GM12878 (cell line): Measurements from ENCODE around the gene BBC3. TPM values are rescaled to one million over a fixed set of nuclear protein-coding genes. Genes with fewer than 3 reads are reported as not detected.
A peak's percentile ranks its signal among the peaks of the same experiment; 100 is the strongest.

Experiments
- ATF2 ChIP-seq: IDR thresholded peaks from 2 replicates; pipeline ENCODE4 v1.6.1; 2012; ENCODE audit warnings: low read length, inconsistent platforms
- ATF3 ChIP-seq: IDR thresholded peaks from 2 replicates; pipeline ENCODE4 v1.6.1; 2011; ENCODE audit warnings: low read depth, mild to moderate bottlenecking, low read length, moderate library complexity, borderline replicate concordance; ENCODE audit errors: extremely low read depth
- BACH1 ChIP-seq: fragments of 450-650 bp; IDR thresholded peaks from 2 replicates; pipeline ENCODE4 v1.6.1; 2017; ENCODE audit warnings: mild to moderate bottlenecking, borderline replicate concordance
- CHD1 ChIP-seq: IDR thresholded peaks from 2 replicates; pipeline ENCODE4 v1.6.1; 2012; ENCODE audit warnings: low read depth, low read length, improper control_type of control experiment
- EED ChIP-seq: sonication (generic); IDR thresholded peaks from 2 replicates; pipeline ENCODE4 v1.6.1; 2016; ENCODE audit warnings: antibody characterized with exemption, low read depth
- GABPA ChIP-seq: IDR thresholded peaks from 2 replicates; pipeline ENCODE4 v1.6.1; 2014; ENCODE audit warnings: antibody characterized with exemption, low read depth, mild to moderate bottlenecking, inconsistent platforms
- GATAD2B ChIP-seq: fragments of 450-650 bp; conservative IDR thresholded peaks from 2 replicates; pipeline ENCODE4 v1.6.1; 2017; ENCODE audit warnings: low read depth, mild to moderate bottlenecking, moderate library complexity
- HDAC6 ChIP-seq: fragments of 200-600 bp; sonication (generic); IDR thresholded peaks from one replicate; pipeline ENCODE4 v1.8.0; 2017; ENCODE audit warnings: antibody characterized with exemption; ENCODE audit not compliant: unreplicated experiment
- IKZF2 ChIP-seq, 2 experiments: fragments of 450-650 bp; IDR thresholded peaks; 2 replicates each; pipeline ENCODE4 v1.6.1; 2017; ENCODE audit warnings: mild to moderate bottlenecking in 2 of 2, moderate library complexity in 2 of 2
- KDM1A ChIP-seq: fragments of 200-600 bp; sonication (generic); IDR thresholded peaks from 2 replicates; pipeline ENCODE4 v1.6.1; 2016; ENCODE audit warnings: borderline replicate concordance
- KLF5 ChIP-seq: fragments of 450-650 bp; IDR thresholded peaks from 2 replicates; pipeline ENCODE4 v1.6.1; 2014; ENCODE audit warnings: mild to moderate bottlenecking; ENCODE audit not compliant: partially characterized antibody
- LARP7 ChIP-seq: fragments of 450-650 bp; IDR thresholded peaks from 2 replicates; pipeline ENCODE4 v1.6.1; 2017; ENCODE audit warnings: mild to moderate bottlenecking
- MEF2B ChIP-seq: fragments of 450-650 bp; IDR thresholded peaks from 2 replicates; pipeline ENCODE4 v1.6.1; 2018; ENCODE audit warnings: mild to moderate bottlenecking, moderate library complexity; ENCODE audit not compliant: partially characterized antibody, poor library complexity, severe bottlenecking
- NBN ChIP-seq: fragments of 450-650 bp; IDR thresholded peaks from 2 replicates; pipeline ENCODE4 v1.6.1; 2016
- NR2C1 ChIP-seq: fragments of 450-650 bp; IDR thresholded peaks from 2 replicates; pipeline ENCODE4 v1.6.1; 2017; ENCODE audit warnings: antibody characterized with exemption, mild to moderate bottlenecking, moderate library complexity
- POLR2A ChIP-seq: IDR thresholded peaks from 2 replicates; pipeline ENCODE4 v1.6.1; 2011; ENCODE audit warnings: low read depth, mild to moderate bottlenecking, low read length
- RAD21 ChIP-seq: IDR thresholded peaks from 2 replicates; pipeline ENCODE4 v1.6.1; 2011; ENCODE audit warnings: mild to moderate bottlenecking, low read depth, low read length, moderate library complexity; ENCODE audit not compliant: insufficient read depth
- STAT1 ChIP-seq: fragments of 450-650 bp; conservative IDR thresholded peaks from 2 replicates; pipeline ENCODE4 v1.6.1; 2014; ENCODE audit warnings: antibody characterized with exemption, mild to moderate bottlenecking
- SUZ12 ChIP-seq: fragments of 200-600 bp; sonication (generic); IDR thresholded peaks from one replicate; pipeline ENCODE4 v1.6.1; 2018; ENCODE audit warnings: antibody characterized with exemption, mild to moderate bottlenecking; ENCODE audit not compliant: unreplicated experiment
- TCF7 ChIP-seq: IDR thresholded peaks from 2 replicates; pipeline ENCODE4 v1.6.1; 2014; ENCODE audit warnings: antibody characterized with exemption, borderline replicate concordance
- ZNF207 ChIP-seq: fragments of 450-650 bp; IDR thresholded peaks from 2 replicates; pipeline ENCODE4 v1.6.1; 2014; ENCODE audit warnings: antibody characterized with exemption, mild to moderate bottlenecking, borderline replicate concordance
- polyA plus RNA-seq, 11 experiments: library from polyadenylated mRNA; depleted of rRNA in 4 of 11; unstranded in 6 of 11; stranded (reverse) in 5 of 11; fragments of >200 nt; fragmentation: Nextera tagmentation in 4 of 11; fragmentation: Illumina TruSeq in 1 of 11; extraction: Ambion mirVana in 4 of 11; extraction: Trizol in 1 of 11; gene quantifications; 1 replicate in 1 of 11; 2 replicates in 10 of 11; pipeline versions ENCODE4 v1.2.1 to v1.2.3, GENCODE V29; 2011 to 2016; ENCODE audit warnings: inconsistent platforms in 2 of 11, missing spikeins in 2 of 11, low read depth in 1 of 11
- total RNA-seq, 4 experiments: library from RNA; depleted of rRNA in 3 of 4; stranded (reverse); fragments of >200 nt in 3 of 4; fragmentation: Illumina TruSeq in 1 of 4; extraction: Trizol in 1 of 4; gene quantifications; 2 replicates each; pipeline versions ENCODE4 v1.2.1 to v1.2.3, GENCODE V29; 2013 to 2021
- TF ChIP-seq, protein P1 (sequence below): IDR thresholded peaks from 2 replicates; pipeline ENCODE4 v1.6.1; 2011; ENCODE audit warnings: borderline replicate concordance, low read depth, mild to moderate bottlenecking, moderate library complexity, low read length; ENCODE audit not compliant: insufficient read depth, poor library complexity, severe bottlenecking
- TF ChIP-seq, protein P2 (sequence below): fragments of 450-650 bp; IDR thresholded peaks from 2 replicates; pipeline ENCODE4 v1.6.1; 2016; ENCODE audit warnings: mild to moderate bottlenecking, moderate library complexity, borderline replicate concordance

BBC3 gene
- total and polyA plus RNA-seq, 10 of the 15 experiments (the other 5 are each of a cell fraction or from before 2014, with no cell fraction given), result 0.10 to 17.9 (median 7.5) TPM

- peak; percentile 91; the same call in 1 of the 2 replicates for TF ChIP-seq ATF3
- TF ChIP-seq BACH1, result peak; percentile 34; the same call in 1 of the 2 replicates
- TF ChIP-seq GATAD2B, result peak; percentile 86
- peak; percentile 69 for TF ChIP-seq LARP7
- peak; percentile 78 for TF ChIP-seq POLR2A
- TF ChIP-seq MEF2B, result peak; percentile 37
- no peak for TF ChIP-seq CHD1
- TF ChIP-seq HDAC6, result no peak
- TF ChIP-seq EED, result peak; percentile 37; the same call in 1 of the 2 replicates
- no peak for TF ChIP-seq KDM1A
- TF ChIP-seq STAT1, result peak; percentile 78; the same call in 1 of the 2 replicates
- peak; percentile 85 for TF ChIP-seq NBN
- TF ChIP-seq NR2C1, result peak; percentile 70
- TF ChIP-seq RAD21, result no peak
- peak; percentile 93 for TF ChIP-seq GABPA
- TF ChIP-seq, protein P1, sequence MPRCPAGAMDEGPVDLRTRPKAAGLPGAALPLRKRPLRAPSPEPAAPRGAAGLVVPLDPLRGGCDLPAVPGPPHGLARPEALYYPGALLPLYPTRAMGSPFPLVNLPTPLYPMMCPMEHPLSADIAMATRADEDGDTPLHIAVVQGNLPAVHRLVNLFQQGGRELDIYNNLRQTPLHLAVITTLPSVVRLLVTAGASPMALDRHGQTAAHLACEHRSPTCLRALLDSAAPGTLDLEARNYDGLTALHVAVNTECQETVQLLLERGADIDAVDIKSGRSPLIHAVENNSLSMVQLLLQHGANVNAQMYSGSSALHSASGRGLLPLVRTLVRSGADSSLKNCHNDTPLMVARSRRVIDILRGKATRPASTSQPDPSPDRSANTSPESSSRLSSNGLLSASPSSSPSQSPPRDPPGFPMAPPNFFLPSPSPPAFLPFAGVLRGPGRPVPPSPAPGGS, result no peak
- TF ChIP-seq SUZ12, result no peak
- TF ChIP-seq IKZF2 (IDR thresholded peaks at IDR 0.05), result peak in 1 of 2 experiments; percentile 36; a peak in 2 of 4 replicates
- TF ChIP-seq TCF7, result no peak
- peak; percentile 72 for TF ChIP-seq ZNF207
- peak; percentile 75 for TF ChIP-seq KLF5
- no peak for TF ChIP-seq ATF2
- TF ChIP-seq, protein P2, sequence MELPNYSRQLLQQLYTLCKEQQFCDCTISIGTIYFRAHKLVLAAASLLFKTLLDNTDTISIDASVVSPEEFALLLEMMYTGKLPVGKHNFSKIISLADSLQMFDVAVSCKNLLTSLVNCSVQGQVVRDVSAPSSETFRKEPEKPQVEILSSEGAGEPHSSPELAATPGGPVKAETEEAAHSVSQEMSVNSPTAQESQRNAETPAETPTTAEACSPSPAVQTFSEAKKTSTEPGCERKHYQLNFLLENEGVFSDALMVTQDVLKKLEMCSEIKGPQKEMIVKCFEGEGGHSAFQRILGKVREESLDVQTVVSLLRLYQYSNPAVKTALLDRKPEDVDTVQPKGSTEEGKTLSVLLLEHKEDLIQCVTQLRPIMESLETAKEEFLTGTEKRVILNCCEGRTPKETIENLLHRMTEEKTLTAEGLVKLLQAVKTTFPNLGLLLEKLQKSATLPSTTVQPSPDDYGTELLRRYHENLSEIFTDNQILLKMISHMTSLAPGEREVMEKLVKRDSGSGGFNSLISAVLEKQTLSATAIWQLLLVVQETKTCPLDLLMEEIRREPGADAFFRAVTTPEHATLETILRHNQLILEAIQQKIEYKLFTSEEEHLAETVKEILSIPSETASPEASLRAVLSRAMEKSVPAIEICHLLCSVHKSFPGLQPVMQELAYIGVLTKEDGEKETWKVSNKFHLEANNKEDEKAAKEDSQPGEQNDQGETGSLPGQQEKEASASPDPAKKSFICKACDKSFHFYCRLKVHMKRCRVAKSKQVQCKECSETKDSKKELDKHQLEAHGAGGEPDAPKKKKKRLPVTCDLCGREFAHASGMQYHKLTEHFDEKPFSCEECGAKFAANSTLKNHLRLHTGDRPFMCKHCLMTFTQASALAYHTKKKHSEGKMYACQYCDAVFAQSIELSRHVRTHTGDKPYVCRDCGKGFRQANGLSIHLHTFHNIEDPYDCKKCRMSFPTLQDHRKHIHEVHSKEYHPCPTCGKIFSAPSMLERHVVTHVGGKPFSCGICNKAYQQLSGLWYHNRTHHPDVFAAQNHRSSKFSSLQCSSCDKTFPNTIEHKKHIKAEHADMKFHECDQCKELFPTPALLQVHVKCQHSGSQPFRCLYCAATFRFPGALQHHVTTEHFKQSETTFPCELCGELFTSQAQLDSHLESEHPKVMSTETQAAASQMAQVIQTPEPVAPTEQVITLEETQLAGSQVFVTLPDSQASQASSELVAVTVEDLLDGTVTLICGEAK, result peak; percentile 94
Observed at GRCh38 chr19:47255879-47256692, 25.1 kb upstream of the BBC3 start, which contains the start of gene CCDC9 (continued).
